Pancreas (tissue), 10 donors: ENCODE results near the gene RPAP3. TPM values are rescaled to one million over a fixed set of nuclear protein-coding genes. Genes with fewer than 3 reads are reported as not detected.

ENCODE experiments used
- ATAC-seq, 4 donors: fragments of 200-7000 bp; cut with Tn5 transposase; one replicate each; pipeline versions ENCODE4 v1.8.0 to v1.9.1; 2020; ENCODE audit warnings: mild to moderate bottlenecking in 4 of 4, moderate library complexity in 4 of 4
- DNase-seq, 6 donors: peaks; one replicate each; pipeline ENCODE4 v3.0.0-alpha.2; 2020
- FAIRE-seq: peaks from 2 replicates; lab custom pipeline; 2012; peaks lifted over from hg19 to GRCh38; lab: Jason Lieb, UNC
- H3K27ac ChIP-seq, 4 donors: fragments of 200-600 bp; sonication (generic); 1 replicate in 3 of 4; 2 replicates in 1 of 4; pipeline versions ENCODE4 v1.5.0 to v1.8.0; 2020
- H3K27me3 ChIP-seq, 4 donors: fragments of 200-600 bp; one replicate each; pipeline ENCODE4 v1.8.0; 2021
- H3K36me3 ChIP-seq, 3 donors: fragments of 200-600 bp; sonication (generic) in 1 of 3; one replicate each; pipeline versions ENCODE4 v1.5.0 to v1.8.0; 2020 to 2021
- H3K4me1 ChIP-seq, 3 donors: fragments of 200-600 bp; one replicate each; pipeline ENCODE4 v1.8.0; 2021
- H3K4me3 ChIP-seq, 4 donors: fragments of 200-600 bp; sonication (generic) in 2 of 4; one replicate each; pipeline versions ENCODE4 v1.5.0 to v1.8.0; 2020 to 2021
- H3K9me3 ChIP-seq, 4 donors: fragments of 200-600 bp; one replicate each; pipeline ENCODE4 v1.8.0; 2021
- CTCF ChIP-seq, 4 donors: fragments of 200-600 bp; sonication (generic) in 3 of 4; IDR thresholded peaks; one replicate each; pipeline versions ENCODE4 v1.5.0 to v1.8.0; 2021; ENCODE audit warnings: antibody characterized with exemption in 4 of 4
- WGBS, 2 donors: extraction: QIAGEN DNeasy Blood & Tissue Kit; methylation state at CpG; one replicate each; pipeline ENCODE4 v1.1.7; 2013; 5-methylcytosine and 5-hydroxymethylcytosine counted together
- intact Hi-C, 3 donors: fragments of 100-400 bp; cut with DNase I; formaldehyde crosslinking; loops; one replicate each; pipeline versions ENCODE4 v1.11.1 to v1.14.2; 2022
- polyA plus RNA-seq, 2 donors: library from polyadenylated mRNA; stranded (reverse); fragments of 200-250 nt; gene quantifications; one replicate each; pipeline ENCODE4 v1.2.3, GENCODE V29; 2013
- total RNA-seq, 6 donors: library from RNA; stranded (reverse); fragmentation: NEBNext Ultra II Directional in 4 of 6; extraction: Animal tissue kit (Norgen Biotek cat#: 25700) in 4 of 6; gene quantifications; one replicate each; pipeline versions ENCODE4 v1.2.1 to v1.2.4, GENCODE V29; 2021 to 2023
- donor health status: healthy with polysubstance abuse.
- donor health status: DM: no; HTN: no; CAD: no; lungs with moderate emphysema.
- donor health status: DM: no; HTN: no; CAD: no.
- donor health status: control.
- donor health status: control.
- donor health status: Bipolar disorder and iron deficiency.
- donor health status: DM: yes; HTN: yes; CAD: no.
- donor health status: DM: no; HTN: no; CAD: no.
- donor health status: DM: no; HTN: no; CAD: no.
- donor health status: DM: yes; HTN: yes; CAD: no.

Gene RPAP3
- total and polyA plus RNA-seq, 8 donors = 3.3 to 12.1 (median 8.9) TPM

DNA sequence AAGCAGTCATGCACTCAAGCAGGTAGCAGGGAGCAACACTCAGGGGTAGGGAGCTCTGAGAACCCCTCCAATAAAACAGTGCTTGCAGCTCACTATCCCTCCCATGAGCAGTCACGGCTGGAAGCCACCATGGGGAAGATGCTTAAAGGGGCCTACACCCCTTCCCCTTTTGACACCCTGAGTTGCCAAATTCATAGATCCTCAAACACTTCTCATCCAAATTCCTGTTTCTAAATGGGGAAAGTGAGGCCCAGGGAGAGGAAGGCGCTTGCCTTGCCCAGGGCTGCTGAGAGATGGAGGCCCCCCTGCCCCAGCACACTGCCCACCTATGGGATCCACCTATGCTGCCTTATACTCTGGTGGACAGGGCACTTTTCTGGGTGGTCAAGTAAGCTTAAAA, 26.7 kb upstream of the RPAP3 start:
- Histone ChIP-seq H3K4me3 (no peak overlapping the region), H3K27me3 (no peaks in the 10 kb centered on the region), H3K9me3 (no peaks in the 10 kb centered on the region), H3K36me3 (no peaks in the 10 kb centered on the region), H3K27ac (no peak overlapping the region), H3K4me1 (peaks cover 22 to 32% (median 32%) of the 10 kb centered on the region in 3 donors)
- 79 to 81% methylated on average over 2 of the region's 2 CpGs for WGBS, 2 donors
- FAIRE-seq (no peak), ATAC-seq (no peak), DNase-seq (peak in 1 of 6 donors; percentile 12)
- TF ChIP-seq CTCF (IDR thresholded peaks at IDR 0.05) = no peak
- intact Hi-C loops = no loop called here

- intact Hi-C loops = no loop called here
These were observed 25.9 kb upstream of the RPAP3 start for GRCh38 chr12:47731723-47732122.

DNA sequence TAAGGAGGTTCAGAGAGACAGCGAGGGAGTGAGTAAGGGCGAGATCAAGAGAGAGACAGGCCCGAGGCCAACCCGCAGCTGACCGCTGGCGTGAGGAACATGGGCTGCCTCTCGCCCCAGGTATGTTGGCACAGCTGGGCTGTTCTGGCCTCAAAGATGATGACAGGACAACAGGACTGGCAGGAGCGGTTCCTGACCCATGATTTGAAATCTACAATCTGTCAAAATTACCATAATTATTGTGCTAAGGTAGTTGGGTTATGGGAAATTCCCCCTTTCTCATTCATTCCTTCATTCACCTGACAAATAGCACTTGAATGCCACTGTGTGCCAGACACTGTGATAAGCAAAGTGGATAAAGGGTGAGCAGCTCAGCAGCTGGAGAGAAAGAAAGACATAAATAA, 24.5 kb upstream of the RPAP3 start:
- H3K4me1 ChIP-seq = peaks cover 10 to 18% (median 17%) of the 10 kb centered on the region in 3 donors
- intact Hi-C loops = no loop called here
- no peaks in the 10 kb centered on the region for H3K27me3 ChIP-seq
- H3K36me3 ChIP-seq = no peaks in the 10 kb centered on the region
- WGBS, 2 donors = 11 to 13% methylated on average over 8 of the region's 8 CpGs
- FAIRE-seq (no peak), ATAC-seq (peak; percentile 78 to 90 (median 85)), DNase-seq (peak in 5 of 6 donors; percentile 55 to 68 (median 64))
- peak overlapping the region; percentile 2 to 50 (median 26) for H3K27ac ChIP-seq
- H3K9me3 ChIP-seq = no peaks in the 10 kb centered on the region
- TF ChIP-seq CTCF (IDR thresholded peaks at IDR 0.05) = no peak
- H3K4me3 ChIP-seq = no peak overlapping the region

More at GRCh38 chr12:47731723-47732122, 25.9 kb upstream of the RPAP3 start:
- Histone ChIP-seq H3K9me3 (no peaks in the 10 kb centered on the region), H3K36me3 (no peaks in the 10 kb centered on the region), H3K4me1 (peaks cover 18 to 25% (median 24%) of the 10 kb centered on the region in 3 donors), H3K4me3 (no peak overlapping the region), H3K27ac (no peak overlapping the region), H3K27me3 (no peaks in the 10 kb centered on the region)
- ATAC-seq (no peak), DNase-seq (no peak), FAIRE-seq (no peak)
- TF ChIP-seq CTCF (IDR thresholded peaks at IDR 0.05) = no peak
- 59 to 61% methylated on average over 5 of the region's 5 CpGs for WGBS, 2 donors

GRCh38 chr12:47729233-47729632, 23.4 kb upstream of the RPAP3 start:
- H3K4me1 ChIP-seq = peaks cover 10 to 18% (median 17%) of the 10 kb centered on the region in 3 donors
- TF ChIP-seq CTCF (IDR thresholded peaks at IDR 0.05) = no peak
- H3K27me3 ChIP-seq = no peaks in the 10 kb centered on the region
- no peaks in the 10 kb centered on the region for H3K36me3 ChIP-seq
- H3K27ac ChIP-seq = no peak overlapping the region
- FAIRE-seq = no peak
- peak in 2 of 4 donors; percentile 10 to 20 for ATAC-seq
- 68 to 73% methylated on average over 3 of the region's 3 CpGs for WGBS, 2 donors
- DNase-seq = peak in 1 of 6 donors; percentile 27
- intact Hi-C loops = no loop called here
- no peak overlapping the region for H3K4me3 ChIP-seq
- H3K9me3 ChIP-seq = no peaks in the 10 kb centered on the region

- no peaks in the 10 kb centered on the region for H3K27me3 ChIP-seq
- intact Hi-C loops = no loop called here
- H3K36me3 ChIP-seq = no peaks in the 10 kb centered on the region
- H3K27ac ChIP-seq = no peak overlapping the region
- peaks cover 10 to 15% (median 13%) of the 10 kb centered on the region in 3 donors for H3K4me1 ChIP-seq
- no peak overlapping the region for H3K4me3 ChIP-seq
- DNase-seq (peak in 1 of 6 donors; percentile 8), FAIRE-seq (no peak), ATAC-seq (no peak)
- TF ChIP-seq CTCF (IDR thresholded peaks at IDR 0.05) = no peak
- H3K9me3 ChIP-seq = no peaks in the 10 kb centered on the region
- WGBS, 2 donors = 73 to 75% methylated on average over 5 of the region's 5 CpGs
These were observed 20.1 kb upstream of the RPAP3 start for GRCh38 chr12:47725893-47726292.
